ENCODE data around the gene SP8.
A peak's percentile ranks its signal among the peaks of the same experiment; 100 is the strongest.

DNA sequence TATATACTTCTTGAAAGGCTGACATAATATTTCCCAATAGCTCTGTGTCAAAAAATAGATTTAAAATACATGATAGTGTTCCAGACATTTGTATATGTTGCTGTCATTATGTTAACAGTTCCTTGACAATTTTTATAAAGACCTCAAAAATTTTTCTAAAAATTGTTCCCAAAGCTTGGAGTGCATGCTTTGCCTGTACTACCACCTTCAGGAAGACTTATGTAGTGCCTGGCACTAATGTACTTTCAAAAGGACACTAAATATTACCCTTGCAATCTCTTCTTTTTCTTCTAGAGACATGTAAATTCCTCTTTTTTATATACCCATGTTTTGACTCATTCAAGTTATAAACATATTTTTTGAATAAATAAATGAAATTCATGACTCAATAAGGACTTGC lies 48.0 kb upstream of the SP8 start:
- TF ChIP-seq, protein P1, sequence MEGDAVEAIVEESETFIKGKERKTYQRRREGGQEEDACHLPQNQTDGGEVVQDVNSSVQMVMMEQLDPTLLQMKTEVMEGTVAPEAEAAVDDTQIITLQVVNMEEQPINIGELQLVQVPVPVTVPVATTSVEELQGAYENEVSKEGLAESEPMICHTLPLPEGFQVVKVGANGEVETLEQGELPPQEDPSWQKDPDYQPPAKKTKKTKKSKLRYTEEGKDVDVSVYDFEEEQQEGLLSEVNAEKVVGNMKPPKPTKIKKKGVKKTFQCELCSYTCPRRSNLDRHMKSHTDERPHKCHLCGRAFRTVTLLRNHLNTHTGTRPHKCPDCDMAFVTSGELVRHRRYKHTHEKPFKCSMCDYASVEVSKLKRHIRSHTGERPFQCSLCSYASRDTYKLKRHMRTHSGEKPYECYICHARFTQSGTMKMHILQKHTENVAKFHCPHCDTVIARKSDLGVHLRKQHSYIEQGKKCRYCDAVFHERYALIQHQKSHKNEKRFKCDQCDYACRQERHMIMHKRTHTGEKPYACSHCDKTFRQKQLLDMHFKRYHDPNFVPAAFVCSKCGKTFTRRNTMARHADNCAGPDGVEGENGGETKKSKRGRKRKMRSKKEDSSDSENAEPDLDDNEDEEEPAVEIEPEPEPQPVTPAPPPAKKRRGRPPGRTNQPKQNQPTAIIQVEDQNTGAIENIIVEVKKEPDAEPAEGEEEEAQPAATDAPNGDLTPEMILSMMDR (IDR thresholded peaks at IDR 0.05), result peak in 3 of 7 experiments; percentile 8 to 20 (median 10)
- TF ChIP-seq POLR2A (IDR thresholded peaks at IDR 0.05), result no peak

All from body of pancreas (tissue), 4 donors.